ENCODE data around the gene ITCH. TPM values are rescaled to one million over a fixed set of nuclear protein-coding genes. Genes with fewer than 3 reads are reported as not detected.

The ITCH gene
- total and polyA plus RNA-seq, 4 donors: 9.3 to 68.1 (median 30.4) TPM

GRCh38 chr20:34530342-34530741 is 167.3 kb downstream of the ITCH start:
- peak overlapping the region in 1 of 2 donors; percentile 18 for H3K27ac ChIP-seq (ENCODE audit: low read depth in 1 of 2, low read length in 1 of 2)
- H3K9ac ChIP-seq (ENCODE audit: insufficient read depth in 1 of 2, low read length in 2 of 2): no peak overlapping the region
- peaks cover 4 to 18% (median 7%) of the 10 kb centered on the region in 5 donors for H3K4me1 ChIP-seq (ENCODE audit: control insufficient read depth in 5 of 5, insufficient read depth in 5 of 5, low read length in 5 of 5)
- peaks cover 13 to 42% (median 35%) of the 10 kb centered on the region in 4 donors for H3K36me3 ChIP-seq (ENCODE audit: control insufficient read depth in 4 of 4, insufficient read depth in 4 of 4, low read length in 4 of 4)
- no peaks in the 10 kb centered on the region for H3K27me3 ChIP-seq (ENCODE audit: control insufficient read depth in 3 of 3, insufficient read depth in 3 of 3, low read length in 2 of 3)
- 86 to 91% methylated on average over 5 of the region's 5 CpGs for WGBS, 2 donors
- no peak for ATAC-seq (ENCODE audit: insufficient read depth, low FRiP score)
- H3K4me3 ChIP-seq: no peak overlapping the region
- TF ChIP-seq, protein P1, sequence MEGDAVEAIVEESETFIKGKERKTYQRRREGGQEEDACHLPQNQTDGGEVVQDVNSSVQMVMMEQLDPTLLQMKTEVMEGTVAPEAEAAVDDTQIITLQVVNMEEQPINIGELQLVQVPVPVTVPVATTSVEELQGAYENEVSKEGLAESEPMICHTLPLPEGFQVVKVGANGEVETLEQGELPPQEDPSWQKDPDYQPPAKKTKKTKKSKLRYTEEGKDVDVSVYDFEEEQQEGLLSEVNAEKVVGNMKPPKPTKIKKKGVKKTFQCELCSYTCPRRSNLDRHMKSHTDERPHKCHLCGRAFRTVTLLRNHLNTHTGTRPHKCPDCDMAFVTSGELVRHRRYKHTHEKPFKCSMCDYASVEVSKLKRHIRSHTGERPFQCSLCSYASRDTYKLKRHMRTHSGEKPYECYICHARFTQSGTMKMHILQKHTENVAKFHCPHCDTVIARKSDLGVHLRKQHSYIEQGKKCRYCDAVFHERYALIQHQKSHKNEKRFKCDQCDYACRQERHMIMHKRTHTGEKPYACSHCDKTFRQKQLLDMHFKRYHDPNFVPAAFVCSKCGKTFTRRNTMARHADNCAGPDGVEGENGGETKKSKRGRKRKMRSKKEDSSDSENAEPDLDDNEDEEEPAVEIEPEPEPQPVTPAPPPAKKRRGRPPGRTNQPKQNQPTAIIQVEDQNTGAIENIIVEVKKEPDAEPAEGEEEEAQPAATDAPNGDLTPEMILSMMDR (IDR thresholded peaks at IDR 0.05; ENCODE audit: control extremely low read depth, extremely low read depth): no peak
- no peak for DNase-seq
- no peaks in the 10 kb centered on the region for H3K9me3 ChIP-seq (ENCODE audit: control insufficient read depth in 4 of 4, insufficient read depth in 3 of 4, low read length in 3 of 4)

- H3K9ac ChIP-seq (ENCODE audit: insufficient read depth in 1 of 2, low read length in 2 of 2): no peak overlapping the region
- H3K27ac ChIP-seq (ENCODE audit: low read depth in 1 of 2, low read length in 1 of 2): no peak overlapping the region
- H3K9me3 ChIP-seq (ENCODE audit: control insufficient read depth in 4 of 4, insufficient read depth in 3 of 4, low read length in 3 of 4): no peaks in the 10 kb centered on the region
- TF ChIP-seq, protein P1 (IDR thresholded peaks at IDR 0.05; ENCODE audit: control extremely low read depth, extremely low read depth): no peak
- H3K36me3 ChIP-seq (ENCODE audit: control insufficient read depth in 4 of 4, insufficient read depth in 4 of 4, low read length in 4 of 4): peaks cover 18 to 50% (median 44%) of the 10 kb centered on the region in 4 donors
- peaks cover 0 to 12% (median 0%) of the 10 kb centered on the region in 5 donors for H3K4me1 ChIP-seq (ENCODE audit: control insufficient read depth in 5 of 5, insufficient read depth in 5 of 5, low read length in 5 of 5)
- DNase-seq: no peak
- WGBS, 2 donors: 90 to 93% methylated on average over 8 of the region's 8 CpGs
- H3K27me3 ChIP-seq (ENCODE audit: control insufficient read depth in 3 of 3, insufficient read depth in 3 of 3, low read length in 2 of 3): no peaks in the 10 kb centered on the region
- no peak overlapping the region for H3K4me3 ChIP-seq
- ATAC-seq (ENCODE audit: insufficient read depth, low FRiP score): no peak
These were observed 168.7 kb downstream of the ITCH start for GRCh38 chr20:34531608-34532265.

DNA sequence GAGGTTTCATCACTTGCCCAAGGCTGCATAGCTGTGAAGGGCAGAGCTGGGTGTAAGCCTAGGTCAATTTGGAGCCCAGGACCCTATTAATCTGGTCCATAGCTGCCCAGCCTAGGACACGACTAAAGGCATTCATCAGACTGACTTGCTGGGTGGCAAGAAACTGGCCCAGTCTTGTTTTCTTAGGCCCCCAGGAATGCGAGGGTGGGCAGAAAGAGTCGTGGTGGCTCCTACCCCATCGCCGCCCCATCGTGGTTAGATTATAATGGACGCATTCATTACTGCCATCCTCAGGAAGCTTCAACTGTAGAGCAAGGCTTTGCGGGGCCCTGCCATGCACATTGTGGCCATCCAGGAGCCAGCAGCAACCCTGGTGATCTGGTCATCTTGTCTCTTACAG is 169.2 kb downstream of the ITCH start:
- H3K27me3 ChIP-seq (ENCODE audit: control insufficient read depth in 3 of 3, insufficient read depth in 3 of 3, low read length in 2 of 3): no peaks in the 10 kb centered on the region
- no peak for ATAC-seq (ENCODE audit: insufficient read depth, low FRiP score)
- H3K27ac ChIP-seq (ENCODE audit: low read depth in 1 of 2, low read length in 1 of 2): no peak overlapping the region
- TF ChIP-seq, protein P1 (IDR thresholded peaks at IDR 0.05; ENCODE audit: control extremely low read depth, extremely low read depth): no peak
- H3K9me3 ChIP-seq (ENCODE audit: control insufficient read depth in 4 of 4, insufficient read depth in 3 of 4, low read length in 3 of 4): no peaks in the 10 kb centered on the region
- H3K36me3 ChIP-seq (ENCODE audit: control insufficient read depth in 4 of 4, insufficient read depth in 4 of 4, low read length in 4 of 4): peaks cover 14 to 50% (median 45%) of the 10 kb centered on the region in 4 donors
- 88 to 90% methylated on average over 8 of the region's 8 CpGs for whole genome bisulfite sequencing, 2 donors
- H3K4me3 ChIP-seq: no peak overlapping the region
- H3K4me1 ChIP-seq (ENCODE audit: control insufficient read depth in 5 of 5, insufficient read depth in 5 of 5, low read length in 5 of 5): peaks cover 0 to 9% (median 0%) of the 10 kb centered on the region in 5 donors
- DNase-seq: no peak
- no peak overlapping the region for H3K9ac ChIP-seq (ENCODE audit: insufficient read depth in 1 of 2, low read length in 2 of 2)
